ENCODE data around the gene JUP.

GRCh38 chr17:41711669-41712400 lies 74.7 kb downstream of the JUP start, which contains the start of gene GAST:
- TF ChIP-seq FOXM1 (IDR thresholded peaks at IDR 0.05; ENCODE audit: borderline replicate concordance) (no peak), SP1 (IDR thresholded peaks at IDR 0.05) (no peak), SUZ12 (IDR thresholded peaks at IDR 0.05) (no peak), ZNF384 (IDR thresholded peaks at IDR 0.05) (no peak), ELF4 (IDR thresholded peaks at IDR 0.05) (no peak), CTBP1 (IDR thresholded peaks at IDR 0.05; ENCODE audit: borderline replicate concordance) (no peak), FOXA1 (IDR thresholded peaks at IDR 0.05) (no peak), TARDBP (IDR thresholded peaks at IDR 0.05) (no peak), BHLHE40 (IDR thresholded peaks at IDR 0.05; ENCODE audit: borderline replicate concordance) (no peak), ARNT (IDR thresholded peaks at IDR 0.05) (no peak), LEF1 (IDR thresholded peaks at IDR 0.05; ENCODE audit: borderline replicate concordance) (no peak), FOXK2 (IDR thresholded peaks at IDR 0.05) (no peak), NFRKB (IDR thresholded peaks at IDR 0.05) (no peak)
